ENCODE measurements around the gene LDLRAD3.

DNA sequence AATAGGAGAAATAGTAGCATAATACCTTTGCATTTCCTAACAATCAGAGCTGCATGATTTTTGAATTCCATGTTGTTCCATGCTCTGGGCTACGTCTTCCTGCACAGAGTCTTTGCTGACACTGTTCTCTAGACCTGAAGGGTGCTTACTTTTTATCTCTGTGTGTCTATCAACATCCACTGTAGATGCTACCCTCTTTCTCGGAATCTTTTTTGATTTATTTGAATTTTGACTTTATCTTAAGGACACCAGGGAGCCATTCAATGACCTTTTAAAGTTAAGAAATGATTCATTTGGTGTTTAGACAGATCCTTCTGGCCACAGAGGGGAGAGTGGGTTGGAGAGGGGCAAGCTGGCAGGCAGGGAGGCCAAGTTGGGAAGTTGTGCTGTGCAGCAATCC lies 90.1 kb downstream of the LDLRAD3 start:
- TF ChIP-seq, protein P1, sequence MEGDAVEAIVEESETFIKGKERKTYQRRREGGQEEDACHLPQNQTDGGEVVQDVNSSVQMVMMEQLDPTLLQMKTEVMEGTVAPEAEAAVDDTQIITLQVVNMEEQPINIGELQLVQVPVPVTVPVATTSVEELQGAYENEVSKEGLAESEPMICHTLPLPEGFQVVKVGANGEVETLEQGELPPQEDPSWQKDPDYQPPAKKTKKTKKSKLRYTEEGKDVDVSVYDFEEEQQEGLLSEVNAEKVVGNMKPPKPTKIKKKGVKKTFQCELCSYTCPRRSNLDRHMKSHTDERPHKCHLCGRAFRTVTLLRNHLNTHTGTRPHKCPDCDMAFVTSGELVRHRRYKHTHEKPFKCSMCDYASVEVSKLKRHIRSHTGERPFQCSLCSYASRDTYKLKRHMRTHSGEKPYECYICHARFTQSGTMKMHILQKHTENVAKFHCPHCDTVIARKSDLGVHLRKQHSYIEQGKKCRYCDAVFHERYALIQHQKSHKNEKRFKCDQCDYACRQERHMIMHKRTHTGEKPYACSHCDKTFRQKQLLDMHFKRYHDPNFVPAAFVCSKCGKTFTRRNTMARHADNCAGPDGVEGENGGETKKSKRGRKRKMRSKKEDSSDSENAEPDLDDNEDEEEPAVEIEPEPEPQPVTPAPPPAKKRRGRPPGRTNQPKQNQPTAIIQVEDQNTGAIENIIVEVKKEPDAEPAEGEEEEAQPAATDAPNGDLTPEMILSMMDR (conservative IDR thresholded peaks at IDR 0.05; ENCODE audit: low read length) = no peak
- no peak for TF ChIP-seq EZH2phosphoT487 (IDR thresholded peaks at IDR 0.05; ENCODE audit: borderline replicate concordance, low read depth, low read length)
